Activated T-cell treated with anti-CD3 and anti-CD28 coated beads for 1 hour (primary cell): ENCODE data around the gene TRPM8.

ENCODE experiments used
- DNase-seq: peaks from one replicate; pipeline ENCODE4 v3.0.0-alpha.2; 2020; ENCODE audit warnings: low read depth

TRPM8 gene

DNA sequence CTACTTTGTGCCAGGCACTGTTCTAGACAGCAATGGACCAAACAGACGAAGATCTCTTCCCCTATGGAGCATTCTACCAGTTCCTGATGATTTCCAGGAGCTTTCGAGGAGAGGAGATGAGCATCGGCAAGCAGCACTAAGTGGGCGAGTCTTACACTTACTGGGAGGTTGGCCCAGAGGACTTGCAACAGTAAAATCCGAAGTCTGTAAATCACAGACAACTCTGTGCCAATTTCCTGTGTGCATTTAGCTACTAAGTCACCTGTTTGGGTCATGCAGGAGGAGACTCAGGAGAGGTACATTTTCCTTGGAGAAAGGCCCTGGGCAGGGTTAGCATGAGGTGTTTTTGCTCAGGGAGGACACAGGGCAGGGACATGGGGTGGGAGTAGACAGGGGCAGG lies 58.9 kb downstream of the TRPM8 start:
- no peak for DNase-seq

GRCh38 chr2:233976690-233977294 lies 59.6 kb downstream of the TRPM8 start:
- DNase-seq: no peak

GRCh38 chr2:233977296-233977837 lies 60.2 kb downstream of the TRPM8 start:
- DNase-seq: no peak

DNA sequence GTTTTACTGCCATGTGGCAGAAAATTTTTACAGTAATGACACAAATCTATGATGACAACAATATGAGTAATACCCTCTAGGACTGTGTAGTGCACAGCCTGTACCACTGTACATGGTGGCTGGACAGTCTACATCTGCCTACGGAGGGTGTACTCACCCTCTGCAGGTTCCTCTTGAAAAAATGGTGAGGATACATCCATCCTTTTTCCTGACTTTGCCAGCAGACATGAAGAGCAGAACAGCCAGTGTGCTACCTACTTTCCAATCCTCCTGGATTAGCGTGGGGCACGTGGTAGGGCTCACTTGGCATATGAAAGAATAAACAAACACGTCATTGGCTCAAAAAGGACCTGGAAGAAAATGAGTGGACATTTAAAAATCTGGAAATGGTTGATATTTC lies 62.6 kb downstream of the TRPM8 start:
- DNase-seq: no peak

DNA sequence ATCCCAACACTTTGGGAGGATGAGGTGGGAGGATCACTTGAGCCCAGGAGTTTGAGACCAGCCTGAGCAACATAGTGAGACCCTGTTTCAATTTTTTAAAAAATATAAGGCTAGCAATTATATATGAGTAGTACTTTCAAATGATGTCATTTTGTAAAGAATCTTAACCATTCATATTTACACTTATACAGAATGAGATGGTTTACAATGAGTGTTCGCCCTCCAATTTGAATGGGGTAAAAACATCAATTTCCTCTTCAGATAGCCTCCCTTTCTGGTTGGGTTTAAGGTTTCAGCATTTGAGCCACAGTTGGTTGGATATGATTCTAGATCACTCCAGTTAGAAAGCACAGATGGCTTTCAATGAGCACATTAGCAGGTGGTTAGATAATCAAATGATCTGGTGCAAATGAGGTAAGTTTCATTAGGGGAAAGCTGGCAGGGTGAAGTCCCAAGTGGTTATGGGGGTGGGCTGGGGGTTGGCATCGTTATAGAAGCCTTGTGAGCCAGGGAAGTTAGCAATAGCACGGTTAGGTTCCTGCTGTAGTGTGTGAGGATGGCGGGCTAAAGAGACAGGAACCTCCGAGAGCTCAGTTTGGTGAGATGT lies 63.9 kb downstream of the TRPM8 start:
- no peak for DNase-seq

- no peak for DNase-seq
Measured at GRCh38 chr2:233981574-233982420, 64.6 kb downstream of the TRPM8 start.

GRCh38 chr2:233982421-233983121 lies 65.4 kb downstream of the TRPM8 start:
- no peak for DNase-seq

- DNase-seq: no peak
Measured at GRCh38 chr2:233983445-233983844, 66.3 kb downstream of the TRPM8 start.

GRCh38 chr2:233988581-233988980 lies 71.4 kb downstream of the TRPM8 start:
- no peak for DNase-seq

- no peak for DNase-seq
Measured at GRCh38 chr2:233989221-233989858, 72.2 kb downstream of the TRPM8 start.

- DNase-seq: peak; percentile 27
Measured at GRCh38 chr2:233990261-233990798, 73.2 kb downstream of the TRPM8 start.

DNA sequence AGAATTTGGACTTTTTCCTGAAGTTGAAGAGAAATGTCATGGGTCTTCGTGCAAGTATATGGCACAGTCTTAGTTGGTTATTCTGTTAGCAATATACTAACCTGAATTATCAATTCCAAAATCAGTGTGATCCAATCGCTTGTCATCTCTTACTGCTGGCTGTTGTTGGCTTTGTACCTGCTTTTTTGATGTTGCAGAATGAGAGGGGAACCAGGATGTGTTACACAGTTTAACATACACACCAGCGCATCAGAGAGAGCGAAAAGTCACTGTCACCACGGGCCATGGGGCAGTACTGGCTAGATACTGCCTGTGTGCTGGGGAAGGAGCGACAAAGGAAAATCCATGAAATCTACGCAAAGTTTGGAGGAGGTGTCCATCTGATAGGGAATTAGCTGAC lies 74.0 kb downstream of the TRPM8 start:
- no peak for DNase-seq

DNA sequence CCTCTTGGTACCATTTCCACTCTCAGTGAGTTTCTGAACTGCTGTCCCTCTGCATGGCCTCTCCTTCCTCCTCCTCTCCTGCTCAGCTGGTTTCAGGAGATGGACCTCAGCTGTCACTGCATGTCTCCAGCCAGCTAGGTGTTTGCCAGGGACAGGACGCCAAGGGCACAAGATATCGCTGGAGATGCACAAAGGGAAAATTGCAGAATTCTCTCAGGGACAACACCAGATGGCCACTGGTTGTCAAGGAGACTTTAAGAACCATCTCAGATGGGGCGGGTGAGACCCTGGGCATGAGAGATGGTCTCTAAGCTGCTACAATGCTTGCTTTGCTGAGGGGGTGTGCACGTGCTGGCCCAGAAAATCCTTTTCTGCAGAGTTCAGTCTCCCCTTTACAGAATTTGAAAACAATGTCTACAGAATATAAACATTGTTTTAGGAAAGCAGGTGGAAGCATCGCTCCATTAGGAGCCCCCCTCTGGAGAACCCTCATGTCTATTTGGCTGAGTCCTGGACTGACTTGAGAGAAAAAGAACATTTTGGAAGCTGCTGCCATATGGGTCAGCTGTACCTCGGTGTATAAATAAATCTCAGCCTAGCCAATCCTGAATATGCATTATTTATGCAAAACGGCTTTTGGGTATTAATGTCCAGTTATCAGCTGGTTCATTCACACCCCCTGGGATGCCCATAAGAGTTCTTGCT lies 75.5 kb downstream of the TRPM8 start:
- no peak for DNase-seq

DNA sequence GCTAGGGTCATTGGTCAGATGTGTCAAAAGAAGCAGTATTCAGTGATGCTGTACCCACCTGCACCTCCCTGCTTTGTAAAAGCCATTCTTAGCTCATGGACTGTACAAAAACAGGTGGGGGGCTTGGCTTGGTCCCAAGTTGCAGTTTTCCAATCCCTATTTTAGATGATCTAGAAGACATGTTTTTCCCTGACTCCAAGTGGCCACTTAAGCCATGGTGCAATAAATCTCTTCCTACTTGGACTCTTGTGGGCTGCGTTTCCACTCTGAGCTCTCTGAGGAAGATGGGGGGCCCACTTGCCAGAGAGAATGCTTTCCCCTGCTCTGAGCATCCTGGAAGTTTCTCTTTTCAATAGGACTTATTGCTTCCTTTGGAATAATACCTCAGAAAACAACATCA lies 76.3 kb downstream of the TRPM8 start:
- no peak for DNase-seq

- DNase-seq: no peak
Measured at GRCh38 chr2:233994151-233994550, 77.0 kb downstream of the TRPM8 start.

- DNase-seq: no peak
Measured at GRCh38 chr2:233996000-233996399, 78.8 kb downstream of the TRPM8 start.

DNA sequence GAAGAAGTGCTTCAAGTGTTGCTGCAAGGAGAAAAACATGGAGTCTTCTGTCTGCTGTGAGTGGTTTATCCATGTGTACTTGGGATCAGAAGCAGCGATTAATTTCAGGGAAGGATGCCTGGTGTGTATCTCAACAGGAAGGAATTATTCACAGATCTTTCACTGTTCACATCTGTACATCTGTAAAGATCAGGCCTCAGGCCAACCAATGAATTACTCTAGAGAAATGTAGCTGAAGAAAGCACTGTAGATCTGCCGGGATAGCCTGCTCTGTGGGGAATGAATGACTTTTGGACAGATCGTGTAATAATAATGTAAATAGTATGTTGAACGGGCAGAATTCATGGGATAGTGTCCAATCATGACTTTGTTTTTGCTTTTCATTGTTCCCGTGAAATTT lies 79.3 kb downstream of the TRPM8 start:
- DNase-seq: no peak

- DNase-seq: no peak
Measured at GRCh38 chr2:233997707-233998106, 80.5 kb downstream of the TRPM8 start.

DNA sequence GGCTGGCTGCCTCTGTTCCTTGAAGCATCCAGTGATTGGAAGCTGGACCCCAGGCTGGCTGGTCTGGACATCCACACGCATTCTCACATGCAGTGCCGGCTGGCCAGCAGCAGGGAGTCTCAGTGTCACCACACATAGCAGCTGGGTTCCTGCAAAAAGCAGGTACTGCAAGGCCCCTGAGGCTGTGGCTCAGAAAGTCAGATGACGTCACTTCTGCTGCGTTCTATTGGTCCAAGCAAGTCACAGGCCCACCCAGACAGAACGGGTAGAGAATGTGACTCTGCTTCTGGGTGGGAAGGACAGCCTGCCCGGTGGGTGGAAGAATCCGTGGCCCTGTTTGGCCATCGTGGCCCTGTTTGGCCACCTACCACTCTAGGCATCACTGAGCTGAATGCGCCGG lies 82.0 kb downstream of the TRPM8 start:
- no peak for DNase-seq

DNA sequence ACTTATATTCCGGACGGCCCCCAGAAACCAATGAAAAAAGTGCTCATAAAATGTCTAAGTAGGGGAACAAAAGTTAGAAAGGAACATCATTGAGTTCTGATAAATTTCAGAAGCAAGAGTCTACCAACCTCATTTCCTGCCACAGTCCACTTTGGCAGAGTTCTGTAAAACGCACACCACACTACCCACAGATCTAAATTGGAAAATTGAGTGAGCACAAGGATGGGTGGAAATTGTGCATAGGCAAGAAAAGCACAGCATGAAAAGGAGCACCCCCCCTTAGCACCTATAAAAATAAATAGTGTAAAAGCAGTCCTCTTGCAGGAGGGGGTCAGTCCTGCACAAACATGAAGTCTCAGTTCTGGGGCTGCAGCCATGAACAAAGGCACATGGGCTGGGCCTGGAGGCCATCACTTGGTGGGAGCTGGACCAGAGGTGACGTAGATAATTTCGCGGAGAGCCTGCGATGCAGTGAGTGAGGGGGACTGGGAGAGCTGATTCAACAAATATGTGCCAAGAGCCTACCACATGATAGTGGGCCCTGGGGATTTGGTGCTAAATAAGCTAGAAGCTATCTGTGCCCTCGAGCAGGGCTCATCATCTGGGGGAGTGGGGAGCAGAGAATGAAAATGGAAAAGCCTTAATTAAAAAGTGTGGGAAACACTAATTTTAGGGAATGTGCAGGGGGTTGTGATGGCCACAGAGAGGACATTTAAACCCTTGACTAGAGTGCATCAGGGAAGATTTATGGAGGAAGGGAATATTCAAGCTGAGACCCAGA lies 84.4 kb downstream of the TRPM8 start:
- no peak for DNase-seq
